ENCODE measurements around the gene SASH1. TPM values are rescaled to one million over a fixed set of nuclear protein-coding genes. Genes with fewer than 3 reads are reported as not detected.

The SASH1 gene
- total and polyA plus RNA-seq, 9 donors = 8.6 to 35.2 (median 18.2) TPM

GRCh38 chr6:148556410-148556809 lies 213.8 kb downstream of the SASH1 start:
- Histone ChIP-seq H3K27me3 (no peaks in the 10 kb centered on the region), H3K36me3 (no peaks in the 10 kb centered on the region), H3K27ac (no peak overlapping the region), H3K4me1 (ENCODE audit: insufficient read depth) (peaks cover 1% of the 10 kb centered on the region), H3K4me3 (no peak overlapping the region), H3K9me3 (no peaks in the 10 kb centered on the region)
- no peak for DNase-seq
- whole genome bisulfite sequencing, 3 donors = 67 to 82% (median 79%) methylated on average over 6 to 7 of the region's 7 CpGs
- TF ChIP-seq EP300 (IDR thresholded peaks at IDR 0.05) = no peak
- TF ChIP-seq POLR2A (IDR thresholded peaks at IDR 0.05) = no peak
- no peak for TF ChIP-seq CTCF (IDR thresholded peaks at IDR 0.05)
- intact Hi-C loops (cut with DNase I) = no loop called here

- no peak overlapping the region for H3K27ac ChIP-seq
- H3K9me3 ChIP-seq = no peaks in the 10 kb centered on the region
- H3K36me3 ChIP-seq = no peaks in the 10 kb centered on the region
- peaks cover 1% of the 10 kb centered on the region for H3K4me1 ChIP-seq (ENCODE audit: insufficient read depth)
- 66 to 71% (median 69%) methylated on average over 7 of the region's 7 CpGs for WGBS, 3 donors
- intact Hi-C loops (cut with DNase I) = no loop called here
- no peak overlapping the region for H3K4me3 ChIP-seq
- no peak for DNase-seq
- H3K27me3 ChIP-seq = no peaks in the 10 kb centered on the region
- TF ChIP-seq CTCF (IDR thresholded peaks at IDR 0.05) = no peak
- no peak for TF ChIP-seq POLR2A (IDR thresholded peaks at IDR 0.05)
- no peak for TF ChIP-seq EP300 (IDR thresholded peaks at IDR 0.05)
Measured at GRCh38 chr6:148557796-148558321, 215.2 kb downstream of the SASH1 start.

- H3K9me3 ChIP-seq = no peaks in the 10 kb centered on the region
- peak overlapping the region; percentile 47 for H3K4me3 ChIP-seq
- intact Hi-C loops (cut with DNase I) = loop anchor here in 2 of 4 donors (5.0 to 10.0 kb wide), 3 partner anchors 387 to 955 kb away; no protein-coding TSS in a partner anchor
- H3K36me3 ChIP-seq = no peaks in the 10 kb centered on the region
- no peak overlapping the region for H3K27ac ChIP-seq
- DNase-seq = peak; percentile 78 to 89 (median 83)
- WGBS, 3 donors = 2 to 3% (median 2%) methylated on average over 46 of the region's 46 CpGs
- no peaks in the 10 kb centered on the region for H3K27me3 ChIP-seq
- peaks cover 1% of the 10 kb centered on the region for H3K4me1 ChIP-seq (ENCODE audit: insufficient read depth)
- TF ChIP-seq CTCF (IDR thresholded peaks at IDR 0.05) (peak; percentile 90 to 93 (median 91)), POLR2A (IDR thresholded peaks at IDR 0.05) (no peak), EP300 (IDR thresholded peaks at IDR 0.05) (no peak)
Measured at GRCh38 chr6:148559848-148560433, 217.3 kb downstream of the SASH1 start.

GRCh38 chr6:148561629-148562028 lies 219.0 kb downstream of the SASH1 start:
- Histone ChIP-seq H3K4me1 (ENCODE audit: insufficient read depth) (peaks cover 1% of the 10 kb centered on the region), H3K27ac (no peak overlapping the region), H3K4me3 (no peak overlapping the region), H3K36me3 (no peaks in the 10 kb centered on the region), H3K9me3 (no peaks in the 10 kb centered on the region), H3K27me3 (no peaks in the 10 kb centered on the region)
- TF ChIP-seq POLR2A (IDR thresholded peaks at IDR 0.05) (no peak), CTCF (IDR thresholded peaks at IDR 0.05) (no peak), EP300 (IDR thresholded peaks at IDR 0.05) (no peak)
- WGBS, 3 donors = 93 to 95% (median 93%) methylated on average over 6 of the region's 6 CpGs
- DNase-seq = no peak
- intact Hi-C loops (cut with DNase I) = loop anchor here in 2 of 4 donors (5.0 to 10.0 kb wide), 3 partner anchors 386 to 953 kb away; no protein-coding TSS in a partner anchor

All from ovary (tissue), 9 donors.